SH-SY5Y (cell line): ENCODE results near the gene RAB10.

Experiments used
- GATA2 ChIP-seq: IDR thresholded peaks from 2 replicates; pipeline ENCODE4 v1.6.1; 2011; ENCODE audit warnings: mild to moderate bottlenecking, low read depth, low read length
- GATA3 ChIP-seq: IDR thresholded peaks from 2 replicates; pipeline ENCODE4 v1.6.1; 2011; ENCODE audit warnings: low read depth, mild to moderate bottlenecking, low read length, moderate library complexity

GRCh38 chr2:26018184-26019055 lies 15.5 kb upstream of the RAB10 start:
- TF ChIP-seq GATA2 (no peak), GATA3 (no peak)
